Endothelial cell of umbilical vein (primary cell): Measurements from ENCODE around the gene SYNPR. TPM values are rescaled to one million over a fixed set of nuclear protein-coding genes. Genes with fewer than 3 reads are reported as not detected.

ENCODE experiments used
- BruUV-seq: library from RNA; stranded (reverse); fragments of 400-500 nt; replicated peaks from 2 replicates; lab custom pipeline; 2021; lab: Mats Ljungman, UMichigan
- CTCF ChIA-PET: fragments of 300-600, 350-600 bp; sonication (Branson Sonifier 250); formaldehyde crosslinking; loops from one replicate; lab custom pipeline; 2021; ENCODE audit warnings: antibody characterized with exemption, inconsistent platforms; lab: Charles Lee
- POLR2A ChIA-PET: fragments of 300-600, 350-600 bp; sonication (Branson Sonifier 250); formaldehyde crosslinking; loops from one replicate; lab custom pipeline; 2021; ENCODE audit warnings: antibody characterized with exemption, inconsistent platforms; lab: Charles Lee
- DNase-seq: peaks from one replicate; pipeline ENCODE4 v3.0.0-alpha.2; 2011; ENCODE audit warnings: low read depth, low spot score
- FAIRE-seq: peaks from 2 replicates; lab custom pipeline; 2011; peaks lifted over from hg19 to GRCh38; lab: Jason Lieb, UNC
- H2AFZ ChIP-seq: 2 replicates; pipeline ENCODE4 v1.6.0; 2012; ENCODE audit warnings: low read depth, low read length, control low read depth, inconsistent platforms
- H3K27ac ChIP-seq: 2 replicates; pipeline ENCODE4 v1.5.1; 2011; ENCODE audit warnings: low read depth, mild to moderate bottlenecking, control low read depth, low read length, moderate library complexity; ENCODE audit not compliant: insufficient read depth
- H3K27me3 ChIP-seq, 2 experiments: 2 replicates each; pipeline versions ENCODE4 v1.6.0 to v1.6.1; 2011; ENCODE audit warnings: low read length in 2 of 2, mixed read lengths in 1 of 2; ENCODE audit not compliant: control insufficient read depth in 2 of 2, insufficient read depth in 2 of 2
- H3K36me3 ChIP-seq, 2 experiments: 2 replicates in 1 of 2; 3 replicates in 1 of 2; pipeline ENCODE4 v1.5.1; 2011; ENCODE audit warnings: low read length in 2 of 2, mild to moderate bottlenecking in 1 of 2, moderate library complexity in 1 of 2; ENCODE audit not compliant: control insufficient read depth in 2 of 2, insufficient read depth in 2 of 2; ENCODE audit errors: extremely low read depth in 1 of 2
- H3K4me1 ChIP-seq: 3 replicates; pipeline ENCODE4 v1.5.1; 2011; ENCODE audit warnings: mild to moderate bottlenecking, low read length; ENCODE audit not compliant: control insufficient read depth, insufficient read depth; ENCODE audit errors: extremely low read depth
- H3K4me2 ChIP-seq: 2 replicates; pipeline ENCODE4 v1.6.1; 2011; ENCODE audit warnings: low read length, control low read depth, mixed read lengths; ENCODE audit not compliant: insufficient read depth
- H3K4me3 ChIP-seq, 3 experiments: fragments of 200-600 bp in 1 of 3; sonication (generic), shearing (Covaris generic) in 1 of 3; replicated peaks in 1 of 3; 2 replicates each; pipeline ENCODE4 v1.5.1; 2011 to 2016; ENCODE audit warnings: control low read depth in 3 of 3, low read length in 3 of 3, mild to moderate bottlenecking in 2 of 3, inconsistent platforms in 1 of 3, low read depth in 1 of 3, moderate library complexity in 1 of 3; ENCODE audit not compliant: insufficient read depth in 1 of 3
- H3K79me2 ChIP-seq: 2 replicates; pipeline ENCODE4 v1.6.0; 2012; ENCODE audit warnings: low read length, inconsistent platforms; ENCODE audit not compliant: control insufficient read depth, insufficient read depth
- H3K9ac ChIP-seq: replicated peaks from 2 replicates; pipeline ENCODE3; 2011; ENCODE audit warnings: low read length, control low read depth; ENCODE audit not compliant: insufficient read depth; ENCODE audit errors: extremely low read depth
- H3K9me1 ChIP-seq: replicated peaks from 3 replicates; pipeline ENCODE4 v1.6.0; 2011; ENCODE audit warnings: mild to moderate bottlenecking, low read length; ENCODE audit not compliant: control insufficient read depth, insufficient read depth; ENCODE audit errors: extremely low read depth
- H3K9me3 ChIP-seq: replicated peaks from 2 replicates; pipeline ENCODE4 v1.5.1; 2012; ENCODE audit warnings: low read length, inconsistent platforms; ENCODE audit not compliant: control insufficient read depth, insufficient read depth
- H4K20me1 ChIP-seq: replicated peaks from 2 replicates; pipeline ENCODE3; 2011; ENCODE audit warnings: mild to moderate bottlenecking, low read length; ENCODE audit not compliant: control insufficient read depth, insufficient read depth; ENCODE audit errors: extremely low read depth
- CTCF ChIP-seq, 2 donors: IDR thresholded peaks; 1 replicate in 1 of 2; 2 replicates in 1 of 2; pipeline ENCODE4 v1.5.1; 2011; ENCODE audit warnings: low read length in 2 of 2, mild to moderate bottlenecking in 2 of 2, moderate library complexity in 2 of 2, control low read depth in 1 of 2, inconsistent platforms in 1 of 2, low read depth in 1 of 2; ENCODE audit not compliant: insufficient read depth in 1 of 2; ENCODE audit errors: extremely low read depth in 1 of 2
- EZH2 ChIP-seq: IDR thresholded peaks from 2 replicates; pipeline ENCODE4 v1.6.1; 2012; ENCODE audit warnings: borderline replicate concordance, low read depth, mild to moderate bottlenecking, moderate library complexity, low read length, inconsistent platforms; ENCODE audit not compliant: severe bottlenecking
- FOS ChIP-seq: IDR thresholded peaks from 2 replicates; pipeline ENCODE4 v1.6.1; 2011; ENCODE audit warnings: mild to moderate bottlenecking, low read length, moderate library complexity, borderline replicate concordance; ENCODE audit not compliant: insufficient read depth
- GATA2 ChIP-seq: IDR thresholded peaks from 2 replicates; pipeline ENCODE4 v1.7.0; 2011; ENCODE audit warnings: low read depth, mild to moderate bottlenecking, moderate library complexity, mixed read lengths, low read length; ENCODE audit not compliant: insufficient read length, insufficient read depth
- JUN ChIP-seq: IDR thresholded peaks from 2 replicates; pipeline ENCODE4 v1.6.1; 2011; ENCODE audit warnings: borderline replicate concordance, low read depth; ENCODE audit not compliant: insufficient read length, insufficient read depth
- MAX ChIP-seq: IDR thresholded peaks from 2 replicates; pipeline ENCODE4 v1.6.1; 2011; ENCODE audit not compliant: insufficient read depth, insufficient read length
- MYC ChIP-seq: IDR thresholded peaks from one replicate; pipeline ENCODE4 v1.6.1; 2011; ENCODE audit warnings: mild to moderate bottlenecking, low read depth, low read length
- POLR2A ChIP-seq: IDR thresholded peaks from 2 replicates; pipeline ENCODE4 v1.6.1; 2012; ENCODE audit warnings: low read depth, mild to moderate bottlenecking, control low read depth, low read length
- POLR2AphosphoS5 ChIP-seq: IDR thresholded peaks from 2 replicates; pipeline ENCODE4 v1.6.1; 2012; ENCODE audit warnings: low read depth, mild to moderate bottlenecking, control low read depth, low read length, moderate library complexity; ENCODE audit not compliant: insufficient read depth
- dilution Hi-C: fragments of 300-500 bp; cut with MboI; formaldehyde crosslinking; loops from one replicate; pipeline ENCODE4 v1.15.0; 2019; ENCODE audit warnings: low sequenced_read_pairs; ENCODE audit not compliant: extremely low pct_ligation_motif_present
- intact Hi-C: fragments of 100-400 bp; cut with micrococcal nuclease; formaldehyde crosslinking; loops from one replicate; pipeline ENCODE4 v1.10.0; 2022
- polyA plus RNA-seq, 4 experiments: library from polyadenylated mRNA; depleted of rRNA in 3 of 4; stranded (reverse) in 3 of 4; unstranded in 1 of 4; fragments of >200 nt; gene quantifications; 2 replicates each; pipeline versions ENCODE4 v1.2.1 to v1.2.3, GENCODE V29; 2011 to 2012; ENCODE audit warnings: missing spikeins in 1 of 4
- total RNA-seq: library from RNA; stranded (reverse); gene quantifications from 2 replicates; pipeline ENCODE4 v1.2.3, GENCODE V29; 2021

The SYNPR gene
- total and polyA plus RNA-seq, 2 donors (not counting 3 experiments of a cell fraction or from before 2014, with no cell fraction given): not detected

DNA sequence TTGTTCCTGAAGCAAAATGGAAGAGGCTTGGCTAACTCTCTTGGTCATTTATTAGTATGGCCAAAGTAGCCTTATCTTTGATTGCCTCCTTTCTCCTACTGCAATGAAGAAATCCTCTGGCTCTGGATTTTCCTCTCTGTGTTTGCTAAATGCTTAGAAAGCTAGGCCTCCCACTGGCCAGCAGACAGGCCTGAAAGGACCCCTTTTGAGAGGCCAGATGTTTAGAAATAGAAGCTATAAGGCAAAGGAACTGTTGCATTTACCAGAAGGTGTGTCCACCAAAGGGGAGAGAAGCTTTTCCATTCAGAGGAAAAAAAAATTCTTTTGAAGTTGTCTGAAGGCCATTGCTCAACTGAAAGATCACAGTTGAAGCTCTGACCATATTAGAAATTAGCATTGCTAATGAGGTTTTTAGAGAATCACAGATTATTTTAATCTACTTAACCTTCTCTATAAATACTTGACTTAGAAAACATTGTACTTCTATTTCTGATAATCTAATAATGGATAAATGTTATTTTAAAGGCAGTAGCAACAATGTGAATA, 160.8 kb downstream of the SYNPR start:
- Histone ChIP-seq H3K4me2 (no peak overlapping the region), H3K4me1 (no peaks in the 10 kb centered on the region), H3K9ac (no peak overlapping the region), H3K27me3 (no peaks in the 10 kb centered on the region), H3K27ac (no peak overlapping the region), H3K4me3 (no peak overlapping the region), H3K9me3 (no peaks in the 10 kb centered on the region), H3K79me2 (no peaks in the 10 kb centered on the region), H3K36me3 (no peaks in the 10 kb centered on the region), H3K9me1 (no peaks in the 10 kb centered on the region), H4K20me1 (no peaks in the 10 kb centered on the region), H2AFZ (no peak overlapping the region)
- POLR2A ChIA-PET: no interaction called here
- intact Hi-C loops: no loop called here
- FAIRE-seq (no peak), DNase-seq (no peak)
- dilution Hi-C loops: no loop called here
- no TSS peak for BruUV-seq
- TF ChIP-seq MYC (no peak), FOS (no peak), EZH2 (no peak), POLR2AphosphoS5 (no peak), CTCF (IDR thresholded peaks at IDR 0.05; ENCODE audit: extremely low read depth in 1 of 2, insufficient read depth in 1 of 2, low read depth in 1 of 2, low read length in 2 of 2) (no peak), POLR2A (no peak), GATA2 (no peak), MAX (no peak), JUN (no peak)
- CTCF ChIA-PET: no interaction called here
